Kidney glomerular epithelial cell (primary cell): ENCODE data around the gene EXOC7.
A peak's percentile ranks its signal among the peaks of the same experiment; 100 is the strongest.

Experiments
- DNase-seq: peaks from one replicate; lab custom pipeline; 2025; lab: John Stamatoyannopoulos, UW

The EXOC7 gene

DNA sequence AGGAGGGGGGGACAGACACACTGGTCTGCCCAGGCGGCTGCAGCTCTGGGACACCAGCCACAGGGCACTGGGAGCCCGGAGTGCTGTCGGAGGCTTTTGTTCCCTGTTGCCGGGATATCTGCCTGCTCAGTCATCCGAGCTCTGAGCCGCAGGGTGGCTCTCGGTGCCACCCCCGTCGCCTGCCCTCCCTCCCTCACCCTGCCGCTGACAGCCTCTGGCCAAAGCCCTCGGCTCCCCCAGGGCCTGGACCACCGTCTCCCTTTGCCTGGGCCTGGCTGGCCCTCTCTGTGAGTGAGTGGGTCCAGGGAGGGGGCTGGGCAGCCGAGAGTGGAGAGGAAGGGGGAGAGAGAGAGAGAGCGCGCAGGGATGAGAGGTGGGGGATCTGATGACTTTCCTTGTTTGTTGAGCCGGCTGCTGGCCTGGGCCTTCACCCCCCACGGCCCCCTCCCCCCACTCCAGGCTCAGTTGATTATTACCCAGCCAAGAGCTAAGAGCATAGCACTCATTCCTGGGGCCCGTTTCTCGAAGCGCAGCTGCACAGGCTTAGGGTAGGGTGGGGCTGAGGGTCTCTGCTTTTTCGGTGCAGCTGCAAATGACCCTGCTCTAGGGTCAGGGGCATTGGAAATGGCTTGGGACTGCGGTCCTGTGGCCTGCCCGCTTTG, 34.8 kb upstream of the EXOC7 start:
- DNase-seq, result peak; percentile 58

- DNase-seq, result no peak
These were observed 34.0 kb upstream of the EXOC7 start for GRCh38 chr17:76137351-76138233.

GRCh38 chr17:76137001-76137350, 33.4 kb upstream of the EXOC7 start:
- DNase-seq, result no peak

- DNase-seq, result no peak
These were observed 32.9 kb upstream of the EXOC7 start for GRCh38 chr17:76136276-76137000.

DNA sequence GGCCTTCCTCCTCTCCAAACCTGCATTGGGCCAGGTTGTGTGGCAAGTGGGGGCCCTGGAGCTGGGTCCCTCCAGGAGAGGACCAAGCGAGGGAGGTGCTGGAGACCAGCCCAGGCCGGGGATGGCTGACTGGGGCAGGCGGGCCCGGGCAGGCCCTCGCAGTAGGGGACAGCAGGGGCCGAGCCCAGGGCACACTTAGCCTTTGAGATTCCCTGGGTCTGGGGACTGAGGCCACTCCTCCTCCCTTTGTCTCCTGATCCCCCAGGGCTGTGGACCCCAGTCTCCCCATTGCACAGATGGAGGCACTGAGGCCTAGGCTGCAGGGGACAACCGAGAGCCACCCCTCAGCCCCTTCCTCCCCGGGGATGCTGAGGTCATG, 32.2 kb upstream of the EXOC7 start:
- DNase-seq, result no peak

GRCh38 chr17:76134911-76135809, 31.6 kb upstream of the EXOC7 start:
- no peak for DNase-seq

- DNase-seq, result peak; percentile 39
These were observed 29.2 kb upstream of the EXOC7 start for GRCh38 chr17:76132574-76133338.

- DNase-seq, result no peak
These were observed 28.3 kb upstream of the EXOC7 start for GRCh38 chr17:76131692-76132573.

GRCh38 chr17:76131051-76131691, 27.6 kb upstream of the EXOC7 start:
- DNase-seq, result no peak

DNA sequence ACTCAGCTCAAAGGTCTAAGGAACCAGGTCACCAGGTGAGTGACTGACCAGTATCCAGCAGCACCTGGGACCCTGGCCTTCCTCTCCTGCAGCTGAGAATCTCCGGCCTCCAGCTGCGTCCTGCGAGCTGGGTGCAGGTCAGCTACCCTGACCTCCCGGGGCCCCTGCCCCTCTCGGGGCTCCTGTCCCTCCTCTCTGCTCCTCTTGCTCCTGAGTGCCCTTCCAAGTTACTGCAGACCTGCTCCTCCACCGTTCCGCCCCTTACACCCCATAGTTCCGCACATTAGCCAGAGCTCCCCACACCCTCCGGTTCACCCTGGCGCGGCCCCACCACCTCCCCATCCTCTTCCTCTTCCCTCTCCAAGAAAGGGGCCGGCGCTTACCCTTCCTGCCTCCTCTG, 26.9 kb upstream of the EXOC7 start:
- no peak for DNase-seq

DNA sequence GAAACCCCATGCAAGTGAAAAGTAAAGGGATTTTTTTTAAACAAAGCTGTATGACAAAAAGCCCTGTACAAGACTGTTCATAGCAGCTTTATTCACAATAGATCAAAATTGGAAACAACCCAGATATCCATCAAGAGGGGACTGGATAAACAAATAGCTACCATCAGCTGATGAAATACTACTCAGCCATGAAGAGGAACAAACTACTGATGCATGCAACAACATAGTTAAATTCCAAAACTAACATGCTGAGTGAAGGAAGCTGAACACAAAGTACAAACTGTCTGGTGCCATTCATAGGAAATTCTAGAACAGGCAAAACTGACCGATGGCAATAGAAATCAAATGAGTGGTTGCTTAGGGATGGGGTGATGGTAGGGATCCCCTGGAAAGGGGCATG, 22.3 kb upstream of the EXOC7 start:
- no peak for DNase-seq

DNA sequence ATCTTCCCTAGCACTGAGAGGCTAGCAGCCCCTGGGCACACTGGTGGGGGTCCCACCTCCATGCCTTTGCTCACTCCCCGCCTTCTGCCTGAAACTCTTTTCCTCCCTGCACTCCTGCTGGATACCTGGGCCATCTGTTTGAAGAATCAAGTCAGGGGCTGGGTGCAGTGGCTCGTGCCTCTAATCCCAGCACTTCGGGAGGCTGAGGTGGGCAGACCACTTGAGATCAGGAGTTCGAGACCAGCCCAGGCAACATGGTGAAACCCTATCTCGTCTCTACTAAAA, 21.7 kb upstream of the EXOC7 start:
- DNase-seq, result no peak

GRCh38 chr17:76124582-76125390, 21.2 kb upstream of the EXOC7 start:
- no peak for DNase-seq

- DNase-seq, result no peak
These were observed 20.4 kb upstream of the EXOC7 start for GRCh38 chr17:76123749-76124581.

- no peak for DNase-seq
These were observed 19.6 kb upstream of the EXOC7 start for GRCh38 chr17:76123191-76123499.

GRCh38 chr17:76122431-76123190, 19.0 kb upstream of the EXOC7 start:
- no peak for DNase-seq

- DNase-seq, result no peak
These were observed 18.4 kb upstream of the EXOC7 start for GRCh38 chr17:76121932-76122430.
